ENCODE measurements around the gene PTPRC.
"Not testable (repeated sequence)": the region's sequence is repeated elsewhere in the genome, so short reads cannot be mapped to it uniquely, and the experiment has no call there.

Gene PTPRC, protein sequence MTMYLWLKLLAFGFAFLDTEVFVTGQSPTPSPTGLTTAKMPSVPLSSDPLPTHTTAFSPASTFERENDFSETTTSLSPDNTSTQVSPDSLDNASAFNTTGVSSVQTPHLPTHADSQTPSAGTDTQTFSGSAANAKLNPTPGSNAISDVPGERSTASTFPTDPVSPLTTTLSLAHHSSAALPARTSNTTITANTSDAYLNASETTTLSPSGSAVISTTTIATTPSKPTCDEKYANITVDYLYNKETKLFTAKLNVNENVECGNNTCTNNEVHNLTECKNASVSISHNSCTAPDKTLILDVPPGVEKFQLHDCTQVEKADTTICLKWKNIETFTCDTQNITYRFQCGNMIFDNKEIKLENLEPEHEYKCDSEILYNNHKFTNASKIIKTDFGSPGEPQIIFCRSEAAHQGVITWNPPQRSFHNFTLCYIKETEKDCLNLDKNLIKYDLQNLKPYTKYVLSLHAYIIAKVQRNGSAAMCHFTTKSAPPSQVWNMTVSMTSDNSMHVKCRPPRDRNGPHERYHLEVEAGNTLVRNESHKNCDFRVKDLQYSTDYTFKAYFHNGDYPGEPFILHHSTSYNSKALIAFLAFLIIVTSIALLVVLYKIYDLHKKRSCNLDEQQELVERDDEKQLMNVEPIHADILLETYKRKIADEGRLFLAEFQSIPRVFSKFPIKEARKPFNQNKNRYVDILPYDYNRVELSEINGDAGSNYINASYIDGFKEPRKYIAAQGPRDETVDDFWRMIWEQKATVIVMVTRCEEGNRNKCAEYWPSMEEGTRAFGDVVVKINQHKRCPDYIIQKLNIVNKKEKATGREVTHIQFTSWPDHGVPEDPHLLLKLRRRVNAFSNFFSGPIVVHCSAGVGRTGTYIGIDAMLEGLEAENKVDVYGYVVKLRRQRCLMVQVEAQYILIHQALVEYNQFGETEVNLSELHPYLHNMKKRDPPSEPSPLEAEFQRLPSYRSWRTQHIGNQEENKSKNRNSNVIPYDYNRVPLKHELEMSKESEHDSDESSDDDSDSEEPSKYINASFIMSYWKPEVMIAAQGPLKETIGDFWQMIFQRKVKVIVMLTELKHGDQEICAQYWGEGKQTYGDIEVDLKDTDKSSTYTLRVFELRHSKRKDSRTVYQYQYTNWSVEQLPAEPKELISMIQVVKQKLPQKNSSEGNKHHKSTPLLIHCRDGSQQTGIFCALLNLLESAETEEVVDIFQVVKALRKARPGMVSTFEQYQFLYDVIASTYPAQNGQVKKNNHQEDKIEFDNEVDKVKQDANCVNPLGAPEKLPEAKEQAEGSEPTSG (N-terminal part only)

GRCh38 chr1:198638894-198639635 is at the start of gene PTPRC:
PTPRC (plus strand) TSS chr1:198639040; CDS start chr1:198639269, 229 bp downstream.
- no peak for DNase-seq (ENCODE audit: low read depth)

GRCh38 chr1:198590454-198590853 is 48.4 kb upstream of the PTPRC start:
- no peak for DNase-seq (ENCODE audit: low read depth)

DNA sequence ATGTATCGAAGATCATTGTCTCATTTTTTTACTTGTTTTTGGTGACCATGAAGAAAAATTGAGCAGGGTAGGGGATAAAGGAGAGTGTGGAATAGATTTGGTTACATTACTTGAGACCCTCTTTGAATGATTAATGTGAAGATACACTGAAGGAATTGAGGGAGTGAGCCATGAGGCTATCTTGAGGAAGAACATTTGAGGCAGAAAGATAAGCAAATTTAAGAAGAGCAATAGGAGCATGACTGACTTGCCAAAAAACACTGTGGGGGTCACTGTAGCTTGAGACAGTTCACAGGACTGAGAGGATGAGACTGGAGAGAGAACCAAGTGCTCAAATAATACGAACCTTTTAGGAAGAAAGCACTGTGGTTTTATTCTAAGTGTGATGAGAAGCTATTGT is 43.1 kb upstream of the PTPRC start:
- DNase-seq (ENCODE audit: low read depth), result no peak

DNA sequence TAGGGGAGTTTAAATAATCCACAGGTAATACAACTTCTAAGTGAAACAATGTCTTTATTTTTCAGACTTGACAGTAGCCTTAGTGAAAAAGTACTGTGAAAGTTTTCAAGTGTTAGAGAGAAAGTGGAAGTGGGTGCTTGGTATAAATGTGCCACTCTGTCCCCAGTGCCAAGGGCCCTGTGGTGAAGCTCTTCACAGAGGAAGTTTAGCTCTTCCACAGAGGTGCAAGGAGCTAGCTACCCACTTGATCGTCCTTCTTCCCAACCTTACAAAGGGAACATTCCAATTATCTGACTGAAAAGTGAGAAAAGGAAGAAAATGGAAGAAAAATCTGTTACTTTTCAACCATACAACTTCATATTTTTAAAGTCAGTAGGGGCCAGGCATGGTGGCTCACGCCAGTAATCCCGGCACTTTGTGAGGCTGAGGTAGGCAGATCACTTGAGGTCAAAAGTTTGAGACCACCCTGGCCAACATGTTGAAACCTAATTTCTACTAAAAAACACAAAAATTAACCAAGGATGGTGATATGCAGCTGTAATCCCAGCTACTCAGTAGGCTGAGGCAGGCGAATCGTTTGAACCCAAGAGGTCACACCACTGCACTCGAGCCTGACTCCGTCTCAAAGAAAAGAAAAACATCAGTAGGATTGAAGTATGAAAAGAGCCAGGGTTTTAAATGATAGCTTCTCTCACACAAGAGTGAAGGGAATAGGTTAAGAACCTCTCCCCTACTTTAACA is 41.0 kb upstream of the PTPRC start:
- no peak for DNase-seq (ENCODE audit: low read depth)

DNA sequence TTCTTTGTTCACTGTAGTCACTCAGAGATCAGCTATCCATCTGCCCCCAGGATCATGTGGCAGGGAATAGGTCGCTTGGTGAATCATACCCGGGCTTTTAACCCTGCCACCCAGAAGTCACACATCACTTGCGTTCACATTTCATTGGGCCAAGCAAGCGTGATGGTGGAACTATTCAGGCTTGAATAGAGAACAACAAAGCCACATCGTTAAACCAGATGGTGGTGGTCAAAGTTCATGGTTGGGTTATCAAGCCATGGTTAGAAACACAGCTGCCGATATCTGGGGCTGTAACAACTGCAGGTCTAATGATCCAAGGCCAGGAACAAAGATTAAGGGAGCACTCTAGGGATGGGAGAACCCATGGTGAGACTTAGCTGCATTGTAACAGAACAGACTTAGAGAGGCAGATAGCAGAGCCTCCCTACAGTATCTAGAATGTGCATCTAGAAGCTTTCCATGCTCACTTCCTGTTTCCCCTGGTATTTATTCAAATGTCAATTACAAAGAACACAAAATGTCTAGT is 40.0 kb upstream of the PTPRC start:
- DNase-seq (ENCODE audit: low read depth), result no peak

GRCh38 chr1:198599749-198600148 is 39.1 kb upstream of the PTPRC start:
- no peak for DNase-seq (ENCODE audit: low read depth)

DNA sequence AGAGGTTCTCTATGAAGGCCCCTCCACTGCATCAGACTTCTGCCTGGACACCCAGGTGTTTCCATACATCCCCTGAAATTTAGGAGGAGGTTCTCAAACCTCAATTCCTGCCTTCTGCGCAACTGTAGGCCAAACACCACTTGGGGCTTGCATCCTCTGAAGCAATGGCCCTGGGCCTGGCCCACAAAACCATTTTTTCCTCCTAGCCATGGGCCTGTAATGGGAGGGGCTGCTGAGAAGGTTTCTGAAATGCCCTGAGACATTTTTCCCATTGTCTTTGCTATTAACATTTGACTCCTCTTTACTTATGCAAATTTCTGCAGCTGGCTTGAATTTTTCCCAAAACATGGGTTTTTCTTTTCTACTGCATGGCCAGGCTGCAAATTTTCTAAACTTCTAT is 37.9 kb upstream of the PTPRC start:
- no peak for DNase-seq (ENCODE audit: low read depth)

DNA sequence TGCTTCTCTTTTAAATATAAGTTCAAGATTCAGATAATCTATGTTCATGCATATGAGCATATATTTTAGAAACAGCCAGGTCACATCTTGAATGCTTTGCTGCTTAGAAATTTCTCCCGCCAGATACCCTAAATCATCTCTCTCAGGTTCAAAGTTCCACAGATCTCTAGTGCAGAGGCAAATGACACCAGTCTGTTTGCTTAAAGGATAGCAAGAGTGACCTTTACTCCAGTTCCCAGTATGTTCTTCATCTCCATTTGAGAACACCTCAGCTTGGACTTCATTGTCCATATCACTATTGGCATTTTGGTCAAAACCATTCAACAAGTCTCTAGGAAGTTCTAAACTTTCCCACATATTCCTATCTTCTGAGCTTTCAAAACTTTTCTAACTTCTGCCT is 37.5 kb upstream of the PTPRC start:
- not testable (repeated sequence) for DNase-seq (ENCODE audit: low read depth)

GRCh38 chr1:198601936-198602889 is 36.6 kb upstream of the PTPRC start:
- DNase-seq (ENCODE audit: low read depth), result no peak

DNA sequence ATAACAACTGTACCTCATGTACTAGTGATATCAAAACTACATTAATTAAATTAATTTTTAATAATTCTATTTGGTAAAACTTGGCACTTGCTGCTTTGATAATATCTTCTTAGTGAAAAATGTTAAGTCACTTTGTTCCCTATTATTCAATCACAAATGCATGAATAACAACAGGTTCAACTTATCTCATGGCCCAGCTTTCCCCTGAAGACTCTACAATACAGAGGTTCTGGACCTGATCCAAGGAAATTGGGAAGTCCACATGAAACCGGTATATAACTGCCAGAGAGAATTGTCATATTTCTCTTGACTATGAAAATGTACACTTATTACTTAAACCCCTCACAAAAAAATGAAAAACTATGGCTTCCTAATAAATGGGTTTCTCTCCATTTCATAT is 33.9 kb upstream of the PTPRC start:
- no peak for DNase-seq (ENCODE audit: low read depth)

DNA sequence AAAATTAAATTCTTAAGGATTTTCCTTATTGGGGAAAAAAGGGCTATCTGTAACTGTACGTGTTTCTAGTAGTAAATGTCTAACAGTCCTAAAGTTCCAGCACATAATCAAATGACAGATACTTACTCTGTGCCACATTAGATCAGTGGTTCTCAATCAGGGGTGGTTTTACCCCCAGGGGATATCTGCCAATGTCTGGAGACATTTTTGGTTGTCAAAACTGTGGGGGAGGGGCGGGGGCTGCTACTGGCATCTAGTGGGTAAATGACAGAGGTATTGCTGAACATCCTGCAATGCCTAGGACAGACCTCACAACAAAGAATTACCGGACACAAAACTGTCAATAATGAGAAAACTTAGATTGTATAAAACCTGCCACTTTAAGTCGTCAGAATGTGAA is 33.4 kb upstream of the PTPRC start:
- DNase-seq (ENCODE audit: low read depth), result no peak

- DNase-seq (ENCODE audit: low read depth), result no peak
Observed at GRCh38 chr1:198606020-198606438, 32.8 kb upstream of the PTPRC start.

DNA sequence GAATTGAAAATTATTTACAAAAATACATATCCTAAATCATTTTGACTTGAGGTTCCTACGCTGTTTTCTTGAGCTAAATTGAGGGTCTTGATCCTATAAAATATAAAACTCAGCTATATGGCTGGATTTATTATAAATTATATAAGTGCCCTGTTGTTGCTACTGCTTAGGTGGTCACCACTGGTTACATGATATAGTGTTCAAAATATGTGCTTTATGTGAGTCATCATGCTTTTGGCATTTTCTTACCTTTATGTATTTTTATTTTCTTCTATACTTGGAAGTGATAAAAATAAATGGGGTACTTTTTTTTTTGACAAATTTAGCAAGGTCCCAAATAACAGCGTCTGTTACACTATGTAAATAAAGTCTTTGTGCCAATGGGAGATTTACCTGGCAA is 31.1 kb upstream of the PTPRC start:
- DNase-seq (ENCODE audit: low read depth), result no peak

- no peak for DNase-seq (ENCODE audit: low read depth)
Observed at GRCh38 chr1:198610362-198610761, 28.5 kb upstream of the PTPRC start.

GRCh38 chr1:198611219-198611618 is 27.6 kb upstream of the PTPRC start:
- DNase-seq (ENCODE audit: low read depth), result no peak

DNA sequence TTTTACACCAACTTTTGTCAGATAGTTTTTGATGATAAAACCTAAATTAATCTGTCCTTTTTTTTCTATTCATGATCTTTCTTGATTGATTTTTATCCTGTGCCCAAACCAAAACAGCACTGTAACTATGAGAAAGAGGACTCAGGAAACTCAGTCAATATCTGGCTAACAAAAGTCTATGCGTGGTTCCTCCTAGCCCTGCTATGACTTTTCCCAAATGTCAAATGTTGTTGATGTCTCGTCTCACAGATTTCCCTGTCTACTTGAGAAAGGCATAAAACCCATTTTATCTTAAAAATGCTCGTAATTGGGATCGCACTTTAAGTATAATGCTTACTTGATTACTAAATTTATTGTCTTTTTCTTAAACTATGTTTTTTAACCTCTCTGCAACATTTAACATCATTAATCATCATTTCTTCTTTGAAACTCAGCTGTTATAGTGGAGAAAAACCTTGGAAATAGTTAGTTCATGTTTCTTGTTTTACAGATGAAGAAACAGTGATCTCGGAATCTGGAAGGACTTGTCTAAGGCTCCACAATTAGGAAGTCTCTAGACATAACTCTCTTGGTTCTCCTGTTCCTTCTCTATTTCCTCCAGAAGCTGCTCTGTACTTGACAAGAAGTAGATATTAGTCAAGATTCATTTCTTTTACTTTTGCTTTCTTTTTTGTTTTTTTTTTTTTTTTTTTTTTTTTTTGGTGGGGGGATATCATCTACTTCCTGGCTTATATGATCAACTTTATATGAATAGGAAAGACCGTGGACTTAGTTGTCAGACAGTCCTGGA is 26.2 kb upstream of the PTPRC start:
- DNase-seq (ENCODE audit: low read depth), result no peak

DNA sequence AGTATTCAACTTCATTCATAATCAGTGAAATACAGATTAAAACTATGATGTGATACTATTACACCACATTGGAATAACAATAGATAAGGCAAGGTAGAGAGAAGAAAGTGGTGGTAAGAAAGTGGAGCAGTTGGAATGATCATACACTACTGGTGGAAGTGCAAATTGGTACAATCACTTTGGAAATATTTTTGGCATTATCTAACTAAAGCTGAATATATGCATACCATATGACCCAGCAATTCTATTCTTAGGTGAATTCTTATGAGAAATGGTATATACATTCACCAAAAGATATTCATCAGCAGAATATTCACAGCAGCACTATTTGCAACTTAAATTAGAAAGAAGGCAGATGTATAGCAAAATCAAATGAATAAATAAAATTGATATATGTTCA is 21.4 kb upstream of the PTPRC start:
- no peak for DNase-seq (ENCODE audit: low read depth)

DNA sequence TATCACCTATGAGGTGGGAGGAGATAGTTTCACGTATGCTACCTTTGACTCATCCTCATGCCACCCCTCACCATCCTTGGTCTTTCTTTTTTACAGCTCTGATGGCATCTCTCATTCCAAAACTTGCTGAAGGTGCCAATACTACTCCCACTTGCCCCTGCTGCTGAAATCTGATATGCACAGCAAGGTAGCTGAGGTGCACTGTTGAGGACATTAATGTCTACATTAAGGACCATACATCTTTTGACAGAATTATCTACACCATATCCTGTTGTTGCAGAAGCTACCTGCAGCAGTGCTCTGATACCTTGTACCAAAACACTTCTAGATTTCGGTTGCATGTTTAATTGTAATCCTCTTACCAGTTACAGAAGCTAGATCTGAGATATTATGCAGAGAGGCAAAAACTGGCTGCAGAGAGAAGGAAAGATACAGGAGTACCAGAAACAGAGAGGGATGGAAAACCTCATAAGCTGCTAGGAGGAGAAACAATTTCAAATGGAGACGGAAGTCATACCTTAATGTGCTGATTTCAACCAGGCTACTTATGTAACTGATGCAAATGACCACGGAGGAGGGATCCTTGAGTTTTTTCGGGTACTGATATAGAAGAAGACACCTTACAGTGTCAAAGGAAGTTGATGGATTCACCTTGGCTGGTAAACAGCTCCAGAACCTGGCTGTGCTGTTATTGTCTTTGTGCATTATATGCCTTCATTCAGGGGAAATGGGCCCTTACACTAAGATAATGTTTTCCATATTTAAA is 19.3 kb upstream of the PTPRC start:
- DNase-seq (ENCODE audit: low read depth), result no peak

All from stimulated activated CD4-positive, alpha-beta T cell treated with anti-CD3 and anti-CD28 coated beads, Interleukin-2, amount 100 ng/mL, for 4 hours (primary cell).